GM12878 (cell line): ENCODE results near the gene POMT2. TPM values are rescaled to one million over a fixed set of nuclear protein-coding genes. Genes with fewer than 3 reads are reported as not detected.

Source experiments
- ATAC-seq: fragments of 200-7000 bp; cut with Tn5 transposase; 3 replicates; pipeline ENCODE4 v1.9.1; 2020; ENCODE audit warnings: mild to moderate bottlenecking, moderate library complexity
- BruUV-seq: library from RNA; stranded (reverse); fragments of 400-500 nt; replicated peaks from 2 replicates; lab custom pipeline; 2021; lab: Mats Ljungman, UMichigan
- CTCF ChIA-PET: fragments of 300-600 bp; sonication (Branson Sonifier 250); formaldehyde crosslinking; extraction: SDS; loops from one replicate; lab custom pipeline; 2021; ENCODE audit warnings: inconsistent platforms; lab: Yijun Ruan, JAX
- POLR2A ChIA-PET: fragments of 350-600 bp; formaldehyde crosslinking; extraction: SDS; loops from one replicate; lab custom pipeline; 2021; ENCODE audit warnings: inconsistent platforms; lab: Charles Lee
- RAD21 ChIA-PET: fragments of 300-600 bp; sonication (Branson Sonifier 250); formaldehyde crosslinking; loops from one replicate; lab custom pipeline; 2023; ENCODE audit warnings: antibody characterized with exemption; ENCODE audit not compliant: unreplicated experiment; lab: Charles Lee
- SMC1A ChIA-PET: fragments of 300-600 bp; sonication (Branson Sonifier 250); formaldehyde crosslinking; loops from one replicate; lab custom pipeline; 2023; ENCODE audit not compliant: unreplicated experiment, uncharacterized antibody; lab: Charles Lee
- DNase-seq: peaks from one replicate; pipeline ENCODE4 v3.0.0-alpha.2; 2011; ENCODE audit warnings: low read depth, low spot score
- FAIRE-seq: peaks from 3 replicates; lab custom pipeline; 2011; peaks lifted over from hg19 to GRCh38; lab: Jason Lieb, UNC
- H2AFZ ChIP-seq: 2 replicates; pipeline ENCODE4 v1.6.0; 2011; ENCODE audit warnings: low read depth, low read length, control low read depth; ENCODE audit not compliant: control insufficient read depth
- H3K27ac ChIP-seq: 2 replicates; pipeline ENCODE4 v1.5.1; 2011; ENCODE audit warnings: control low read depth; ENCODE audit not compliant: control insufficient read depth, insufficient read depth
- H3K27me3 ChIP-seq, 2 experiments: replicated peaks in 1 of 2; 2 replicates each; pipeline versions ENCODE4 v1.6.0 to v1.6.1; 2011; ENCODE audit warnings: low read length in 1 of 2; ENCODE audit not compliant: control insufficient read depth in 2 of 2, insufficient read depth in 2 of 2
- H3K36me3 ChIP-seq, 2 experiments: 2 replicates each; pipeline ENCODE4 v1.5.1; 2011; ENCODE audit warnings: low read length in 1 of 2; ENCODE audit not compliant: control insufficient read depth in 2 of 2, insufficient read depth in 2 of 2
- H3K4me1 ChIP-seq: 2 replicates; pipeline ENCODE4 v1.6.1; 2011; ENCODE audit warnings: mild to moderate bottlenecking, low read length, moderate library complexity, mixed read lengths; ENCODE audit not compliant: control insufficient read depth, insufficient read depth
- H3K4me2 ChIP-seq: 2 replicates; pipeline ENCODE4 v1.6.0; 2011; ENCODE audit warnings: control low read depth; ENCODE audit not compliant: control insufficient read depth, insufficient read depth
- H3K4me3 ChIP-seq: fragments of 200-600 bp; sonication (generic); 2 replicates; pipeline ENCODE4 v1.5.1; 2016
- H3K79me2 ChIP-seq: 2 replicates; pipeline ENCODE4 v1.6.0; 2011; ENCODE audit warnings: low read length; ENCODE audit not compliant: control insufficient read depth, insufficient read depth
- H3K9ac ChIP-seq: 2 replicates; pipeline ENCODE4 v1.8.0; 2011; ENCODE audit warnings: low read length, control low read depth, mixed read lengths; ENCODE audit not compliant: control insufficient read depth, insufficient read depth
- H3K9me3 ChIP-seq: replicated peaks from 3 replicates; pipeline ENCODE4 v1.5.1; 2011; ENCODE audit warnings: mild to moderate bottlenecking, low read length; ENCODE audit not compliant: control insufficient read depth, insufficient read depth
- H4K20me1 ChIP-seq: 2 replicates; pipeline ENCODE4 v1.6.0; 2011; ENCODE audit not compliant: control insufficient read depth, insufficient read depth
- CEBPZ ChIP-seq: fragments of 150-350 bp; IDR thresholded peaks from 2 replicates; pipeline ENCODE4 v1.6.1; 2016; ENCODE audit warnings: low read depth, low read length
- CTCF ChIP-seq, 3 experiments: IDR thresholded peaks in 2 of 3; conservative IDR thresholded peaks in 1 of 3; 2 replicates each; pipeline ENCODE4 v1.5.1; 2011; ENCODE audit warnings: low read depth in 3 of 3, low read length in 3 of 3, mild to moderate bottlenecking in 3 of 3, control low read depth in 2 of 3, moderate library complexity in 2 of 3, inconsistent platforms in 1 of 3, mixed read lengths in 1 of 3; ENCODE audit not compliant: control insufficient read depth in 2 of 3, insufficient read depth in 1 of 3; ENCODE audit errors: extremely low read depth in 1 of 3
- IRF5 ChIP-seq: fragments of 450-650 bp; IDR thresholded peaks from 2 replicates; pipeline ENCODE4 v1.6.1; 2017; ENCODE audit warnings: borderline replicate concordance
- NBN ChIP-seq: fragments of 450-650 bp; IDR thresholded peaks from 2 replicates; pipeline ENCODE4 v1.6.1; 2016
- NFYB ChIP-seq: IDR thresholded peaks from 2 replicates; pipeline ENCODE4 v1.6.1; 2011; ENCODE audit warnings: low read depth, mild to moderate bottlenecking, low read length, improper control_type of control experiment, moderate library complexity; ENCODE audit not compliant: insufficient read depth
- NR2F1 ChIP-seq: fragments of 450-650 bp; conservative IDR thresholded peaks from 2 replicates; pipeline ENCODE4 v1.6.1; 2017; ENCODE audit warnings: mild to moderate bottlenecking
- POLR2A ChIP-seq: IDR thresholded peaks from 2 replicates; pipeline ENCODE4 v1.6.1; 2011; ENCODE audit warnings: low read depth, mild to moderate bottlenecking, low read length
- POU2F2 ChIP-seq: IDR thresholded peaks from 3 replicates; pipeline ENCODE4 v1.6.1; 2011; ENCODE audit warnings: low read depth, mild to moderate bottlenecking, low read length, borderline replicate concordance
- SIN3A ChIP-seq: IDR thresholded peaks from 2 replicates; pipeline ENCODE4 v1.6.1; 2012; ENCODE audit warnings: low read depth, low read length, improper control_type of control experiment
- TAF1 ChIP-seq: IDR thresholded peaks from 2 replicates; pipeline ENCODE4 v1.6.1; 2011; ENCODE audit warnings: mild to moderate bottlenecking, low read depth, low read length, borderline replicate concordance
- TBL1XR1 ChIP-seq: IDR thresholded peaks from 2 replicates; pipeline ENCODE4 v1.6.1; 2012; ENCODE audit warnings: low read depth, low read length, improper control_type of control experiment
- WGBS: methylation state at CpG from one replicate; pipeline ENCODE4 v1.1.6; 2016; ENCODE audit warnings: low lambda C conversion rate; ENCODE audit not compliant: insufficient replicate concordance, insufficient coverage; ENCODE audit errors: missing lambda C conversion rate; 5-methylcytosine and 5-hydroxymethylcytosine counted together
- in situ Hi-C: fragments of 300-500 bp; cut with MboI; formaldehyde crosslinking; loops from 9 replicates; pipeline ENCODE4 v1.14.3; 2018; ENCODE audit warnings: mixed read lengths
- intact Hi-C: fragments of 100-400 bp; cut with micrococcal nuclease; formaldehyde crosslinking; loops from one replicate; pipeline ENCODE4 v1.14.2; 2022; ENCODE audit not compliant: unreplicated experiment
- polyA plus RNA-seq, 11 experiments: library from polyadenylated mRNA; depleted of rRNA in 4 of 11; unstranded in 6 of 11; stranded (reverse) in 5 of 11; fragments of >200 nt; fragmentation: Nextera tagmentation in 4 of 11; fragmentation: Illumina TruSeq in 1 of 11; extraction: Ambion mirVana in 4 of 11; extraction: Trizol in 1 of 11; gene quantifications; 1 replicate in 1 of 11; 2 replicates in 10 of 11; pipeline versions ENCODE4 v1.2.1 to v1.2.3, GENCODE V29; 2011 to 2016; ENCODE audit warnings: inconsistent platforms in 2 of 11, missing spikeins in 2 of 11, low read depth in 1 of 11
- total RNA-seq, 4 experiments: library from RNA; depleted of rRNA in 3 of 4; stranded (reverse); fragments of >200 nt in 3 of 4; fragmentation: Illumina TruSeq in 1 of 4; extraction: Trizol in 1 of 4; gene quantifications; 2 replicates each; pipeline versions ENCODE4 v1.2.1 to v1.2.3, GENCODE V29; 2013 to 2021

POMT2 gene
- total and polyA plus RNA-seq, 10 of the 15 experiments (the other 5 are each of a cell fraction or from before 2014, with no cell fraction given): 0.23 to 13.9 (median 6.5) TPM

- Histone ChIP-seq H3K27me3 (no peaks in the 10 kb centered on the region), H3K4me2 (no peak overlapping the region), H3K36me3 (peaks cover 7 to 16% of the 10 kb centered on the region in 2 experiments), H3K4me3 (no peak overlapping the region), H4K20me1 (no peaks in the 10 kb centered on the region), H3K79me2 (no peaks in the 10 kb centered on the region), H3K9me3 (no peaks in the 10 kb centered on the region), H2AFZ (no peak overlapping the region), H3K9ac (no peak overlapping the region), H3K27ac (no peak overlapping the region), H3K4me1 (no peaks in the 10 kb centered on the region)
- TF ChIP-seq POU2F2 (no peak), IRF5 (no peak), NR2F1 (no peak), CTCF (IDR thresholded peaks at IDR 0.05 in 2 of 3, conservative IDR thresholded peaks at IDR 0.05 in 1 of 3; ENCODE audit: control insufficient read depth in 2 of 3, extremely low read depth in 1 of 3, insufficient read depth in 1 of 3, low read depth in 3 of 3, low read length in 3 of 3) (no peak), NBN (no peak), SIN3A (no peak), NFYB (no peak), TBL1XR1 (no peak), CEBPZ (no peak), POLR2A (no peak), TAF1 (no peak)
- intact Hi-C loops: no loop called here
- ATAC-seq: no peak
- DNase-seq: no peak
- ChIA-PET RAD21 (no interaction called here), SMC1A (interaction anchor here (1.1 kb wide), 1 partner anchor 15 kb away, joined by 3 read pairs; no protein-coding TSS in a partner anchor), CTCF (interaction anchor here (1.5 kb wide), 1 partner anchor 24 kb away, joined by 5 read pairs; no protein-coding TSS in a partner anchor), POLR2A (no interaction called here)
- FAIRE-seq: no peak
- in situ Hi-C loops: no loop called here
- WGBS: 92% methylated on average over 4 of the region's 4 CpGs
- no TSS peak for BruUV-seq
These were observed 19.7 kb upstream of the POMT2 start for GRCh38 chr14:77340389-77340788.
